CD4-positive, CD25-positive, alpha-beta regulatory T cell (primary cell): ENCODE measurements around the gene CHST15. TPM values are rescaled to one million over a fixed set of nuclear protein-coding genes. Genes with fewer than 3 reads are reported as not detected.

Source experiments
- ATAC-seq, 2 donors: fragments of 150-1000 bp; cut with Tn5 transposase; one replicate each; pipeline ENCODE4 v1.10.0; 2021; ENCODE audit warnings: low read depth in 2 of 2, moderate number of reproducible peaks in 2 of 2, moderate library complexity in 1 of 2
- DNase-seq, 3 donors: peaks; one replicate each; pipeline versions ENCODE4 v3.0.0 to v3.0.0-alpha.2; 2012 to 2022; ENCODE audit warnings: mixed read lengths in 1 of 3
- H3K27ac ChIP-seq: one replicate; pipeline ENCODE4 v1.7.0; 2013; ENCODE audit warnings: mild to moderate bottlenecking, low read length; ENCODE audit not compliant: insufficient read depth, poor library complexity, severe bottlenecking
- H3K27me3 ChIP-seq: one replicate; pipeline ENCODE4 v1.7.0; 2013; ENCODE audit warnings: low read length; ENCODE audit not compliant: control insufficient read depth, insufficient read depth
- H3K36me3 ChIP-seq: one replicate; pipeline ENCODE4 v1.7.0; 2013; ENCODE audit warnings: mild to moderate bottlenecking, low read length, moderate library complexity; ENCODE audit not compliant: control insufficient read depth, insufficient read depth
- H3K4me1 ChIP-seq: 2 replicates; pipeline ENCODE4 v1.7.0; 2013; ENCODE audit warnings: mild to moderate bottlenecking, low read length; ENCODE audit not compliant: insufficient read depth, control insufficient read depth, poor library complexity, severe bottlenecking
- H3K4me3 ChIP-seq: one replicate; pipeline ENCODE4 v1.7.0; 2013; ENCODE audit warnings: low read depth, mild to moderate bottlenecking, low read length, moderate library complexity
- H3K9me3 ChIP-seq, 2 experiments: 1 replicate in 1 of 2; 2 replicates in 1 of 2; pipeline ENCODE4 v1.7.0; 2013; ENCODE audit warnings: low read length in 2 of 2, mild to moderate bottlenecking in 1 of 2, moderate library complexity in 1 of 2; ENCODE audit not compliant: control insufficient read depth in 2 of 2
- H3K27ac Mint-ChIP-seq, 3 donors: one replicate each; pipeline ENCODE4 v1.8.0; 2020 to 2022; ENCODE audit warnings: mild to moderate bottlenecking in 3 of 3, mixed read lengths in 3 of 3, moderate library complexity in 2 of 3
- H3K27me3 Mint-ChIP-seq: one replicate; pipeline ENCODE4 v1.8.0; 2022; ENCODE audit warnings: mild to moderate bottlenecking, mixed read lengths
- H3K36me3 Mint-ChIP-seq: one replicate; pipeline ENCODE4 v1.8.0; 2020; ENCODE audit warnings: mixed read lengths
- H3K4me1 Mint-ChIP-seq, 4 donors: one replicate each; pipeline ENCODE4 v1.8.0; 2020 to 2022; ENCODE audit warnings: mixed read lengths in 4 of 4, mild to moderate bottlenecking in 1 of 4
- H3K4me3 Mint-ChIP-seq, 4 donors: one replicate each; pipeline ENCODE4 v1.8.0; 2020 to 2022; ENCODE audit warnings: mild to moderate bottlenecking in 4 of 4, mixed read lengths in 4 of 4, moderate library complexity in 3 of 4
- H3K9me3 Mint-ChIP-seq, 7 donors: one replicate each; pipeline ENCODE4 v1.8.0; 2020 to 2022; ENCODE audit warnings: mixed read lengths in 7 of 7, mild to moderate bottlenecking in 3 of 7, moderate library complexity in 2 of 7
- polyA plus RNA-seq, 4 donors: library from polyadenylated mRNA; unstranded; fragments of 300-500 nt; fragmentation: Illumina TruSeq; gene quantifications; one replicate each; pipeline ENCODE4 v1.2.3, GENCODE V29; 2021
- total RNA-seq: library from RNA; stranded (reverse); gene quantifications from one replicate; pipeline ENCODE4 v1.2.3, GENCODE V29; 2022

The CHST15 gene
- total and polyA plus RNA-seq, 5 donors from 2014 or later, result 0.13 to 0.47 (median 0.27) TPM; not detected in 1

DNA sequence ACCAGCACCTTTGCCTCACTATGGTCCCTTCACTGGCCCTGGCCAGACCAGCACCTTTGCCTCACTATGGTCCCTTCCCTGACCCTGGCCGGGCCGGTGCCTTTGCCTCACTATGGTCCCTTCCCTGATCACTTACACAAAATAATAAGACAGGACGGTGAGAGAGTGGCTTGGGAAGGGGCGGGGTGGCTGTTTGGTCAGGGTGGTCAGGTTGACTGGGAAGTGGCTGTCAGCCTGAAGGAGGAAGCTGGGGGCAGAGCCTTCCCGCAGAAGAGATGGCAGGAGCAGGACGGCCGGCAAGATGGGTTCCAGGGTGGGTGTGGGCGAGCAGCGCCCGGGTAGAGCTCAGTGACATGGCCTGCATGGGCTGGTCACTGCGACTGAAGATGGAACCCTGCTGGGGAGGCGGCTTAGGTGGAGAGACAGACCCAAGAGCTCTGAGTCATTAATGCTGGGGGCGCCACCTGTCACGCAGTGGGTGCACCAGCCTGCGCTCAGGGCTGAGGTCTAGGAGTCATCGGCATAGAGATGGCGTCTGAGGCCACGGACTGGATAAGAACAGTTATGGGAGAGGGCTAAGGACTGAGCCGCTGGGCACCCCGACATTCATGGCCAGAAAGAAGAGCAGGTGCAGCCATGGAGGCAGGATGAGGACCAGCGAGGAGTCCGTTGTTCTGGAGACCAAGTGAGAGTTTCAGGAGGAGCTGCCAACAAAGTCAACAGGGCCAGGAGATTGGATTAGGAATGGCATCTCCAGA is 91.8 kb downstream of the CHST15 start:
- H3K9me3 Mint-ChIP-seq, result peaks cover 0 to 1% (median 0%) of the 10 kb centered on the region in 7 donors
- ATAC-seq, result no peak
- Histone ChIP-seq H3K36me3 (no peaks in the 10 kb centered on the region), H3K9me3 (no peaks in the 10 kb centered on the region), H3K27me3 (no peaks in the 10 kb centered on the region), H3K4me3 (no peak overlapping the region), H3K4me1 (no peaks in the 10 kb centered on the region), H3K27ac (no peak overlapping the region)
- no peaks in the 10 kb centered on the region for H3K36me3 Mint-ChIP-seq
- peaks cover 7% of the 10 kb centered on the region for H3K27me3 Mint-ChIP-seq
- H3K27ac Mint-ChIP-seq, result peak overlapping the region in 1 of 3 donors; percentile 62
- DNase-seq, result no peak
- no peaks in the 10 kb centered on the region for H3K4me1 Mint-ChIP-seq
- no peak overlapping the region for H3K4me3 Mint-ChIP-seq

- ATAC-seq (no peak), DNase-seq (no peak)
- Histone ChIP-seq H3K27me3 (no peaks in the 10 kb centered on the region), H3K27ac (no peak overlapping the region), H3K4me1 (no peaks in the 10 kb centered on the region), H3K9me3 (no peaks in the 10 kb centered on the region), H3K36me3 (no peaks in the 10 kb centered on the region), H3K4me3 (no peak overlapping the region)
- H3K4me1 Mint-ChIP-seq, result peaks cover 0 to 3% (median 0%) of the 10 kb centered on the region in 4 donors
- H3K27me3 Mint-ChIP-seq, result peaks cover 7% of the 10 kb centered on the region
- peaks cover 0 to 1% (median 0%) of the 10 kb centered on the region in 7 donors for H3K9me3 Mint-ChIP-seq
- no peak overlapping the region for H3K4me3 Mint-ChIP-seq
- H3K36me3 Mint-ChIP-seq, result no peaks in the 10 kb centered on the region
- H3K27ac Mint-ChIP-seq, result peak overlapping the region in 1 of 3 donors; percentile 62
These were observed 92.6 kb downstream of the CHST15 start for GRCh38 chr10:124000792-124001201.

DNA sequence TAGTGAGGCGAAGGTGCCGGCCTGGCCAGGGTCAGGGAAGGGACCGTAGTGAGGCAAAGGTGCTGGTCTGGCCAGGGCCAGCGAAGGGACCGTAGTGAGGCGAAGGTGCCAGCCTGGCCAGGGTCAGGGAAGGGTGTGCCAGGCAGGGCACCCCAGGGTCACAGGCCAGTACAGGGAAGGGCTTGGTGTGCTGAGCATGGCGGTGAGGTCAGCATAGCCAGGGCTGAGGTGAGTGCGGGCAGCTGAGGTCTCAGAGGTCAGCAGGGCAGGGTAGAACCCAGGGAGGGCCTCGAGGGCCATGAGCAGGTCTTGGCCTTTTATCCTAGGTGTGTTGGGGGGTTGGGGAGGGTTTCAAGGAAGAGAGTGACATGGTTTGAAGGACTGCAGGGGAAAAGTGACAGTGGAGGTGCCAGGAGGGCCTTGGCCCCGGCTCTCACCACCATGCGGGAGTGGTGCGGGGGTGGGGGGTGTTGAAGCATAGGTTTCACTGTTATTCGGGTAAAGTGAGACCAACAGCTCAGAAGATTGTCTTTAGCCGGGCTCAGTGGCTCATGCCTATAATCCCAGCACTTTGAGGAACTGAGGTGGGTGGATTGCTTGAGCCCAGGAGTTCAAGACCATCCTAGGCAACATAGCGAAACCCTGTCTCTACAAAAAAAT is 93.3 kb downstream of the CHST15 start:
- Histone ChIP-seq H3K9me3 (no peaks in the 10 kb centered on the region), H3K36me3 (no peaks in the 10 kb centered on the region), H3K4me1 (no peaks in the 10 kb centered on the region), H3K27ac (no peak overlapping the region), H3K27me3 (no peaks in the 10 kb centered on the region), H3K4me3 (no peak overlapping the region)
- Mint-ChIP-seq H3K4me3 (no peak overlapping the region), H3K27me3 (peaks cover 8% of the 10 kb centered on the region), H3K4me1 (peaks cover 0 to 6% (median 0%) of the 10 kb centered on the region in 4 donors), H3K9me3 (peaks cover 0 to 1% (median 0%) of the 10 kb centered on the region in 7 donors), H3K27ac (no peak overlapping the region), H3K36me3 (no peaks in the 10 kb centered on the region)
- ATAC-seq, result no peak
- no peak for DNase-seq

GRCh38 chr10:123999261-123999660 is 94.1 kb downstream of the CHST15 start:
- Histone ChIP-seq H3K36me3 (no peaks in the 10 kb centered on the region), H3K4me3 (no peak overlapping the region), H3K27ac (no peak overlapping the region), H3K27me3 (no peaks in the 10 kb centered on the region), H3K4me1 (peaks cover 7% of the 10 kb centered on the region), H3K9me3 (no peaks in the 10 kb centered on the region)
- Mint-ChIP-seq H3K4me3 (no peak overlapping the region), H3K27me3 (peaks cover 16% of the 10 kb centered on the region), H3K27ac (no peak overlapping the region), H3K9me3 (peaks cover 0 to 1% (median 0%) of the 10 kb centered on the region in 7 donors), H3K4me1 (peaks cover 0 to 13% (median 0%) of the 10 kb centered on the region in 4 donors), H3K36me3 (no peaks in the 10 kb centered on the region)
- ATAC-seq (no peak), DNase-seq (no peak)

GRCh38 chr10:123998197-123999141 is 94.9 kb downstream of the CHST15 start:
- Histone ChIP-seq H3K4me1 (peaks cover 9% of the 10 kb centered on the region), H3K9me3 (no peaks in the 10 kb centered on the region), H3K4me3 (no peak overlapping the region), H3K27me3 (no peaks in the 10 kb centered on the region), H3K27ac (no peak overlapping the region), H3K36me3 (no peaks in the 10 kb centered on the region)
- Mint-ChIP-seq H3K36me3 (no peaks in the 10 kb centered on the region), H3K4me1 (peaks cover 0 to 13% (median under 1%) of the 10 kb centered on the region in 4 donors), H3K27me3 (peaks cover 23% of the 10 kb centered on the region), H3K4me3 (no peak overlapping the region), H3K9me3 (peaks cover 0 to 1% (median 0%) of the 10 kb centered on the region in 7 donors), H3K27ac (no peak overlapping the region)
- DNase-seq, result no peak
- no peak for ATAC-seq

DNA sequence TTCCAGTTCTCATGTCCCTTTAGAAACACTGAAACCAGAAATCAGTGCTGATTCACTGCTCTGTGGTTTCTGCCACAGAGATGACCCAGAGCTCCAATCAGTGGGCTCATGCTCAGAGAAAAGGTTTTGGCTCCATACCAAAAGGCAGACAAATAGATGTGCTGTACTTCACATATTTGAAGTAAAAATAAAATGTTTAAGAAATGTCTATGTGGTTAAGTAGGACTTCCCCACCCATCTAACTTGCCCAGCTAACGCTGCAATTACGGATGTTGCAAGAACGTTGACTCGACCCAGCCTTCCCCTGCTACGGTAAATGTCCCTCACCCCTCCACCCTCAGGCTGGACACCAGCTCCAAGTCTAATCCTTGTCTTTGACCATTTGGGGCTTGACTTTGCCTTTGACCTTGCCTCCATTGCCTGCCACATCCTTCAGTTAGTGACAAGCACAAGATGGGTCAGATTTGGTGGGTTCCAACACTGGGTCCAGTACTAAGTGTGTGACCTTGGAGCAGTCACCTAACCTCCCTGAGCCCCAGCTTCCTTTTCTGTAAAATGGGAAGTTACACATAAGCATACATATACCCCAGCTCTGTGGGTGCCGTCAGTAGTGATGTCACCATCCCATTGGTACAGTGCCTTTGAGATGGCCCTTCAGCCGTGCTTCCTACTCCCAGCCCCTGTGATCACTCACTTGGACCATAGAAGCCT is 95.8 kb downstream of the CHST15 start:
- DNase-seq, result no peak

GRCh38 chr10:123997013-123997412 is 96.4 kb downstream of the CHST15 start:
- no peak overlapping the region for H3K4me3 Mint-ChIP-seq
- no peak overlapping the region for H3K4me3 ChIP-seq

More for the DNA sequence above, 95.8 kb downstream of the CHST15 start:
- Histone ChIP-seq H3K4me1 (peaks cover 9% of the 10 kb centered on the region), H3K4me3 (no peak overlapping the region), H3K9me3 (no peaks in the 10 kb centered on the region), H3K27ac (no peak overlapping the region), H3K36me3 (no peaks in the 10 kb centered on the region), H3K27me3 (no peaks in the 10 kb centered on the region)
- Mint-ChIP-seq H3K36me3 (no peaks in the 10 kb centered on the region), H3K4me1 (peaks cover 0 to 13% (median under 1%) of the 10 kb centered on the region in 4 donors), H3K27ac (no peak overlapping the region), H3K4me3 (no peak overlapping the region), H3K27me3 (peaks cover 31% of the 10 kb centered on the region), H3K9me3 (no peaks in the 10 kb centered on the region)
- ATAC-seq, result peak; percentile 25 to 26

More at GRCh38 chr10:123997013-123997412, 96.4 kb downstream of the CHST15 start:
- Mint-ChIP-seq H3K9me3 (no peaks in the 10 kb centered on the region), H3K27ac (no peak overlapping the region), H3K36me3 (no peaks in the 10 kb centered on the region), H3K27me3 (peaks cover 33% of the 10 kb centered on the region), H3K4me1 (peaks cover 0 to 13% (median under 1%) of the 10 kb centered on the region in 4 donors)
- no peak for ATAC-seq
- Histone ChIP-seq H3K27me3 (no peaks in the 10 kb centered on the region), H3K4me1 (peaks cover 9% of the 10 kb centered on the region), H3K9me3 (no peaks in the 10 kb centered on the region), H3K36me3 (no peaks in the 10 kb centered on the region), H3K27ac (no peak overlapping the region)
- no peak for DNase-seq
